ENCODE results near the gene TMEM63C. TPM values are rescaled to one million over a fixed set of nuclear protein-coding genes. Genes with fewer than 3 reads are reported as not detected.

The TMEM63C gene
- total and polyA plus RNA-seq, 2 donors (not counting 3 experiments of a cell fraction or from before 2014, with no cell fraction given) = not detected

- DNase-seq (ENCODE audit: low read depth, low spot score) (no peak), FAIRE-seq (no peak)
- TF ChIP-seq POLR2AphosphoS5 (IDR thresholded peaks at IDR 0.05; ENCODE audit: insufficient read depth, low read depth, low read length) (no peak), MAX (IDR thresholded peaks at IDR 0.05; ENCODE audit: insufficient read depth, insufficient read length) (no peak), GATA2 (IDR thresholded peaks at IDR 0.05; ENCODE audit: insufficient read depth, insufficient read length, low read depth, low read length) (no peak), EZH2 (IDR thresholded peaks at IDR 0.05; ENCODE audit: borderline replicate concordance, low read depth, low read length, severe bottlenecking) (no peak), MYC (IDR thresholded peaks at IDR 0.05; ENCODE audit: low read depth, low read length) (no peak), POLR2A (IDR thresholded peaks at IDR 0.05; ENCODE audit: low read depth, low read length) (no peak), FOS (IDR thresholded peaks at IDR 0.05; ENCODE audit: borderline replicate concordance, insufficient read depth, low read length) (no peak), JUN (IDR thresholded peaks at IDR 0.05; ENCODE audit: borderline replicate concordance, insufficient read depth, insufficient read length, low read depth) (no peak)
- TF ChIP-seq, protein P1, sequence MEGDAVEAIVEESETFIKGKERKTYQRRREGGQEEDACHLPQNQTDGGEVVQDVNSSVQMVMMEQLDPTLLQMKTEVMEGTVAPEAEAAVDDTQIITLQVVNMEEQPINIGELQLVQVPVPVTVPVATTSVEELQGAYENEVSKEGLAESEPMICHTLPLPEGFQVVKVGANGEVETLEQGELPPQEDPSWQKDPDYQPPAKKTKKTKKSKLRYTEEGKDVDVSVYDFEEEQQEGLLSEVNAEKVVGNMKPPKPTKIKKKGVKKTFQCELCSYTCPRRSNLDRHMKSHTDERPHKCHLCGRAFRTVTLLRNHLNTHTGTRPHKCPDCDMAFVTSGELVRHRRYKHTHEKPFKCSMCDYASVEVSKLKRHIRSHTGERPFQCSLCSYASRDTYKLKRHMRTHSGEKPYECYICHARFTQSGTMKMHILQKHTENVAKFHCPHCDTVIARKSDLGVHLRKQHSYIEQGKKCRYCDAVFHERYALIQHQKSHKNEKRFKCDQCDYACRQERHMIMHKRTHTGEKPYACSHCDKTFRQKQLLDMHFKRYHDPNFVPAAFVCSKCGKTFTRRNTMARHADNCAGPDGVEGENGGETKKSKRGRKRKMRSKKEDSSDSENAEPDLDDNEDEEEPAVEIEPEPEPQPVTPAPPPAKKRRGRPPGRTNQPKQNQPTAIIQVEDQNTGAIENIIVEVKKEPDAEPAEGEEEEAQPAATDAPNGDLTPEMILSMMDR (IDR thresholded peaks at IDR 0.05; ENCODE audit: extremely low read depth in 1 of 2, insufficient read depth in 1 of 2, low read depth in 1 of 2, low read length in 2 of 2) = no peak
- H3K9ac ChIP-seq (replicated peaks; ENCODE audit: extremely low read depth, insufficient read depth, low read length) = no peak overlapping the region
- dilution Hi-C loops (cut with MboI; ENCODE audit: extremely low pct_ligation_motif_present, low sequenced_read_pairs) = no loop called here
- H3K4me2 ChIP-seq (ENCODE audit: insufficient read depth, low read length) = no peak overlapping the region
- ChIA-PET POLR2A (no interaction called here), CTCF (interaction anchor here (1.2 kb wide), 1 partner anchor 111 kb away, joined by 4 read pairs; no protein-coding TSS in a partner anchor)
- H3K4me3 ChIP-seq (replicated peaks in 1 of 3; ENCODE audit: insufficient read depth in 1 of 3, low read depth in 1 of 3, low read length in 3 of 3) = no peak overlapping the region
- no TSS peak for BruUV-seq (replicated peaks)
- no peaks in the 10 kb centered on the region for H3K9me3 ChIP-seq (replicated peaks; ENCODE audit: control insufficient read depth, insufficient read depth, low read length)
- no peak overlapping the region for H3K27ac ChIP-seq (ENCODE audit: insufficient read depth, low read depth, low read length)
- intact Hi-C loops (cut with micrococcal nuclease) = no loop called here
- no peaks in the 10 kb centered on the region for H3K79me2 ChIP-seq (ENCODE audit: control insufficient read depth, insufficient read depth, low read length)
- H3K27me3 ChIP-seq (ENCODE audit: control insufficient read depth in 2 of 2, insufficient read depth in 2 of 2, low read length in 2 of 2) = no peaks in the 10 kb centered on the region
- no peak overlapping the region for H2AFZ ChIP-seq (ENCODE audit: low read depth, low read length)
- no peaks in the 10 kb centered on the region for H3K9me1 ChIP-seq (replicated peaks; ENCODE audit: control insufficient read depth, extremely low read depth, insufficient read depth, low read length)
- no peaks in the 10 kb centered on the region for H3K36me3 ChIP-seq (ENCODE audit: control insufficient read depth in 2 of 2, extremely low read depth in 1 of 2, insufficient read depth in 2 of 2, low read length in 2 of 2)
- no peaks in the 10 kb centered on the region for H4K20me1 ChIP-seq (replicated peaks; ENCODE audit: control insufficient read depth, extremely low read depth, insufficient read depth, low read length)
- no peaks in the 10 kb centered on the region for H3K4me1 ChIP-seq (ENCODE audit: control insufficient read depth, extremely low read depth, insufficient read depth, low read length)
Observed at GRCh38 chr14:77205566-77205965, 24.0 kb downstream of the TMEM63C start.
